Cardiac fibroblast (primary cell): ENCODE data around the gene RLBP1.

ENCODE experiments used
- DNase-seq, 2 donors: peaks; one replicate each; pipeline versions ENCODE4 v3.0.0 to v3.0.0-alpha.2; 2010; ENCODE audit warnings: low read depth in 2 of 2
- H3K4me3 ChIP-seq, 2 donors: replicated peaks in 1 of 2; 1 replicate in 1 of 2; 2 replicates in 1 of 2; pipeline ENCODE4 v1.5.1; 2011; ENCODE audit warnings: low read depth in 2 of 2, low read length in 2 of 2, mild to moderate bottlenecking in 2 of 2, moderate library complexity in 1 of 2
- CTCF ChIP-seq: IDR thresholded peaks from one replicate; pipeline ENCODE4 v1.5.1; 2011; ENCODE audit warnings: low read depth, mild to moderate bottlenecking, low read length, inconsistent platforms

The RLBP1 gene

GRCh38 chr15:89198196-89198595 is 23.2 kb downstream of the RLBP1 start:
- TF ChIP-seq CTCF: no peak
- H3K4me3 ChIP-seq: no peak overlapping the region

DNA sequence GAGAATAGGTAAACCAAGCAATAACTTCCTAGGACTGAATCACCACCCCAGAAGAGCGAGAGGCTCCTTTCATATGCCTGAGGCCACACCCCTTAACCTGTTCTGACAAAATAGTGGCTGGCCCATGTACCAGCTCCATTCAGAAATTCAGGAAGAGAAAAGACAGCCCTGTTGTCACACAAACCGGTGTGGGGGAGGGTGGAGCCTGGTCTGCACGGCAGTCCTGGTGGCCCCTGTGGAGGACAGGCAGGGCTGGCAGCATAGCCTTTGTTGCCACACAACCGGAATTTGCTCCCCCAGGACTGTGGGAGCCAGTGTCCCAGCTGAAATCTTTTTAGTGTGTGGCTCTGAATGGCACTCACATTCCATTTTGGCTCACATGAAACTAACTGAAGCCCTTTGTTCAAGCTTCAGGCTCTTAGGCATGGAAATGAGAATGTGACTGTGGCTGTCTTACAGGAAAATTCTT is 23.8 kb downstream of the RLBP1 start:
- no peak for DNase-seq
- H3K4me3 ChIP-seq: no peak overlapping the region
- no peak for TF ChIP-seq CTCF

More at GRCh38 chr15:89198196-89198595, 23.2 kb downstream of the RLBP1 start:
- no peak for DNase-seq

GRCh38 chr15:89196994-89197393 is 24.4 kb downstream of the RLBP1 start:
- no peak overlapping the region for H3K4me3 ChIP-seq
- no peak for TF ChIP-seq CTCF
- DNase-seq: no peak

DNA sequence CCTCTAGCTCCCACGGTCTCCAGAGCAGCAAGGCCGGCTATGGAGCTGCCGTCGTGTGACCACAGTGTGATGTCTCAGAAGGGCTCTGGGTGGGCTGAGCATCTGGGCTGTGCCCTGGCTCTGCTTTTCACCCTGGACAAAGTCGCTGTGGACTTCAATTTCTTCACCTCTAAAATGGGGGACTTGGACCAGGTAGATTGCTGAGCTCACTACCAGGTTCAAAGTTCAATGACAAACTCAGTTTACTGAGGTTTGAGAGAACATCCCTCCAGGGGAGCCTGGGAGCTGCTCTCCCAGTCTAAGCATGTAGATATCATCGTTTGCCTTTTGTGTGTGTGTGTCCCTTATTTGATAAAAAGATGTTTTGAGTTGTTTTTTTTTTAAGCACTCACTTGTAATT is 25.1 kb downstream of the RLBP1 start:
- H3K4me3 ChIP-seq: no peak overlapping the region
- DNase-seq: no peak
- TF ChIP-seq CTCF: no peak

GRCh38 chr15:89195836-89196235 is 25.5 kb downstream of the RLBP1 start:
- no peak overlapping the region for H3K4me3 ChIP-seq
- peak; percentile 80 to 96 for DNase-seq
- no peak for TF ChIP-seq CTCF

- DNase-seq: no peak
- no peak for TF ChIP-seq CTCF
- H3K4me3 ChIP-seq: no peak overlapping the region
Measured at GRCh38 chr15:89194608-89195007, 26.8 kb downstream of the RLBP1 start.

DNA sequence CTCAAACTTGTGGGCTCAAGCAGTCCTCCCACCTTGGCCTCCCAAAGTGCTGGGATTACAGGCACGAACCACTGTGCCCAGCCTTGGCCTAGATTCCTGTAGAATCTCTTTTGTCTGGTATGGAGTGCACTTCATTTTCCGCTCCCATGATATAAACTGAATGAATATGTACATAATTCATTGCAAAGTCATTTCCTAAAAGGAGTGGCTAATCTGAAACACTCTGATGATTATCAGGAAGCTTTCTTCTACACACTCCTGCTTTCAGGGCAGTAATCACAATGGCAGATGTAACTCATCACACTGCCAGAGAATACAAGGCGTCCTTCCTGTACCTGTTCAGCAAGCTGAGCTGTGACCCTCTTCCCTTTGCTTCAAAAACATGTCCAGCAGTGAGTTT is 28.6 kb downstream of the RLBP1 start:
- H3K4me3 ChIP-seq: no peak overlapping the region
- TF ChIP-seq CTCF: no peak
- peak; percentile 30 to 73 for DNase-seq
